Stomach (tissue), 4 donors: ENCODE results near the gene CRYZ.

Experiments used
- CTCF ChIP-seq, 7 experiments: fragments of 450-650 bp in 4 of 7; fragments of 200-600 bp in 3 of 7; sonication (generic) in 3 of 7; IDR thresholded peaks; one replicate each; pipeline ENCODE4 v1.5.1; 2016 to 2019; ENCODE audit warnings: antibody characterized with exemption in 7 of 7, control low read depth in 2 of 7, mild to moderate bottlenecking in 1 of 7
- EP300 ChIP-seq: sonication (generic); formaldehyde crosslinking; IDR thresholded peaks from one replicate; pipeline ENCODE4 v1.6.1; 2017; ENCODE audit warnings: antibody characterized with exemption
- POLR2A ChIP-seq, 4 donors: fragments of 450-650 bp; IDR thresholded peaks; one replicate each; pipeline ENCODE4 v1.6.1; 2016; ENCODE audit warnings: antibody characterized with exemption in 4 of 4, control low read depth in 2 of 4, mild to moderate bottlenecking in 1 of 4, moderate library complexity in 1 of 4
- POLR2AphosphoS5 ChIP-seq, 3 donors: sonication (generic); formaldehyde crosslinking; IDR thresholded peaks; one replicate each; pipeline ENCODE4 v1.6.1; 2016; ENCODE audit warnings: antibody characterized with exemption in 3 of 3

GRCh38 chr1:74690364-74690696 lies 42.5 kb downstream of the CRYZ start:
- TF ChIP-seq EP300 (no peak), POLR2AphosphoS5 (IDR thresholded peaks at IDR 0.05) (no peak), CTCF (IDR thresholded peaks at IDR 0.05) (no peak), POLR2A (IDR thresholded peaks at IDR 0.05) (no peak)
